Measurements from ENCODE around the gene TARS3. TPM values are rescaled to one million over a fixed set of nuclear protein-coding genes. Genes with fewer than 3 reads are reported as not detected.

The TARS3 gene
- total RNA-seq, 1 experiment from 2014 or later = 3.8 TPM

DNA sequence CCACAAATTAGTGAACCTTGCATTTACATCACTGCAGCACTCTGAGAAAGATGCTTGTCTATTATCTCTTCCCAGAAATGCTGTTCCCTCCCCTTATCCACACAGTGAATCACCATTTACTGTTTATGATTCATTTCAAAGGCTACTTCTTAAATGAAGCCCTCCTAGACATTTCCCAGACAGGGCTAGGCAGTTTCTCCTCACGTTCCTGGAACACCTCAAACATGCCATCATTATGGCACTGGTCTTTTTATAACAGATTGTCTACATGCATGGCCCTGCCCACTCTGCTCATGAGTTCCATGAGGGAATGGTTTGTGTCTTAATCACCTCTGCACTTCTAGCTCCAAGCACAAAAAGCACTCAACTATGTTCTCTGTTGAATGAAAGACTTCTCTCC is 39.9 kb downstream of the TARS3 start:
- H3K36me3 Mint-ChIP-seq (ENCODE audit: insufficient read depth, unreplicated experiment) = no peaks in the 10 kb centered on the region
- H3K27me3 Mint-ChIP-seq (ENCODE audit: unreplicated experiment) = no peaks in the 10 kb centered on the region
- no TSS peak for BruUV-seq (replicated peaks)
- CTCF ChIA-PET = no interaction called here
- no peak for DNase-seq
- no peaks in the 10 kb centered on the region for H3K9me3 Mint-ChIP-seq (ENCODE audit: low read depth, unreplicated experiment)
- no peak overlapping the region for H3K4me3 Mint-ChIP-seq (ENCODE audit: low read depth, unreplicated experiment)
- no peaks in the 10 kb centered on the region for H3K4me1 Mint-ChIP-seq (ENCODE audit: low read depth, unreplicated experiment)
- intact Hi-C loops (cut with micrococcal nuclease; ENCODE audit: unreplicated experiment) = no loop called here
- no peak overlapping the region for H3K27ac Mint-ChIP-seq (ENCODE audit: unreplicated experiment)
- TF ChIP-seq, protein P1, sequence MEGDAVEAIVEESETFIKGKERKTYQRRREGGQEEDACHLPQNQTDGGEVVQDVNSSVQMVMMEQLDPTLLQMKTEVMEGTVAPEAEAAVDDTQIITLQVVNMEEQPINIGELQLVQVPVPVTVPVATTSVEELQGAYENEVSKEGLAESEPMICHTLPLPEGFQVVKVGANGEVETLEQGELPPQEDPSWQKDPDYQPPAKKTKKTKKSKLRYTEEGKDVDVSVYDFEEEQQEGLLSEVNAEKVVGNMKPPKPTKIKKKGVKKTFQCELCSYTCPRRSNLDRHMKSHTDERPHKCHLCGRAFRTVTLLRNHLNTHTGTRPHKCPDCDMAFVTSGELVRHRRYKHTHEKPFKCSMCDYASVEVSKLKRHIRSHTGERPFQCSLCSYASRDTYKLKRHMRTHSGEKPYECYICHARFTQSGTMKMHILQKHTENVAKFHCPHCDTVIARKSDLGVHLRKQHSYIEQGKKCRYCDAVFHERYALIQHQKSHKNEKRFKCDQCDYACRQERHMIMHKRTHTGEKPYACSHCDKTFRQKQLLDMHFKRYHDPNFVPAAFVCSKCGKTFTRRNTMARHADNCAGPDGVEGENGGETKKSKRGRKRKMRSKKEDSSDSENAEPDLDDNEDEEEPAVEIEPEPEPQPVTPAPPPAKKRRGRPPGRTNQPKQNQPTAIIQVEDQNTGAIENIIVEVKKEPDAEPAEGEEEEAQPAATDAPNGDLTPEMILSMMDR (IDR thresholded peaks at IDR 0.05; ENCODE audit: unreplicated experiment) = no peak

DNA sequence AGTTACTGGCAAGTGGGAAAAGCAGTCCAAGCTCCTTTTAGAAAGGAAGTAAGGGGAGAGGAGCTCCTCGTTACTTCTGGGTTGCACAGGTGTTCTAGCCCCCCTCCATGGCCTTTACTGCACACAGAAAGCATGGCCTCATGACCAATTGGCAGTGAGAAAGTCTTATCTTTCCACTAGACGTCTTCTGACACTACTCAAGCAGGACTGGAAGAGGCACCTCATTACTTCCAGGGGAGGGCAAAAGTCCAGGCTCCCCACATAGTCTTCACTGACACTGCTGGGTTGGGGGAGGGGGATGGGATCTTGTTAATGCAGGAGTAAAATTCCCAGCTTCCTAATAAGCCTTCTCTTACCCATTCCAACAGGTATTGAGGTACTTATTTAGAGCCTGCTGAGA is 44.5 kb downstream of the TARS3 start:
- TF ChIP-seq, protein P1 (IDR thresholded peaks at IDR 0.05; ENCODE audit: unreplicated experiment) = no peak
- CTCF ChIA-PET = no interaction called here
- no TSS peak for BruUV-seq (replicated peaks)
- no peaks in the 10 kb centered on the region for H3K4me1 Mint-ChIP-seq (ENCODE audit: low read depth, unreplicated experiment)
- intact Hi-C loops (cut with micrococcal nuclease; ENCODE audit: unreplicated experiment) = no loop called here
- no peaks in the 10 kb centered on the region for H3K36me3 Mint-ChIP-seq (ENCODE audit: insufficient read depth, unreplicated experiment)
- DNase-seq = no peak
- no peak overlapping the region for H3K4me3 Mint-ChIP-seq (ENCODE audit: low read depth, unreplicated experiment)
- no peak overlapping the region for H3K27ac Mint-ChIP-seq (ENCODE audit: unreplicated experiment)
- no peaks in the 10 kb centered on the region for H3K9me3 Mint-ChIP-seq (ENCODE audit: low read depth, unreplicated experiment)
- H3K27me3 Mint-ChIP-seq (ENCODE audit: unreplicated experiment) = no peaks in the 10 kb centered on the region

DNA sequence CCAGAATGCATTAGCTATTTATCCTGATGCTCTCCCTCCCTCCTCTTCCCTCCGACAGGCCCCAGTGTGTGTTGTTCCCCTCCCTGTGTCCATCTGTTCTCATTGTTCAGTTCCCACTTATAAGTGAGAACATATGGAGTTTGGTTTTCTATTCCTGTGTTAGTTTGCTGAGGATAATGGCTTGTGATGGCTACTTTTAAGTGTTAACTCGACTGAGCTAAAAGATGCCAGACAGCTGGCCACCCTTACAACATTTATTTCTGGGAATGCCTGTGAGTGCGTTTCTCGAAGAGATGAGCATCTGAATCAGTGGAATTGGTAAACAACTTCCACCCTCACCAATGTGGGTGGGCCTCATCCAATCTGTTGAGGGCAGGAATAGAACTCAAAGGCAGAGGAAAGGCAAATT is 47.3 kb downstream of the TARS3 start:
- H3K4me1 Mint-ChIP-seq (ENCODE audit: low read depth, unreplicated experiment) = no peaks in the 10 kb centered on the region
- H3K36me3 Mint-ChIP-seq (ENCODE audit: insufficient read depth, unreplicated experiment) = peaks cover 4% of the 10 kb centered on the region
- H3K27ac Mint-ChIP-seq (ENCODE audit: unreplicated experiment) = no peak overlapping the region
- CTCF ChIA-PET = no interaction called here
- no peak overlapping the region for H3K4me3 Mint-ChIP-seq (ENCODE audit: low read depth, unreplicated experiment)
- DNase-seq = no peak
- intact Hi-C loops (cut with micrococcal nuclease; ENCODE audit: unreplicated experiment) = no loop called here
- no TSS peak for BruUV-seq (replicated peaks)
- TF ChIP-seq, protein P1 (IDR thresholded peaks at IDR 0.05; ENCODE audit: unreplicated experiment) = no peak
- H3K27me3 Mint-ChIP-seq (ENCODE audit: unreplicated experiment) = no peaks in the 10 kb centered on the region
- H3K9me3 Mint-ChIP-seq (ENCODE audit: low read depth, unreplicated experiment) = no peaks in the 10 kb centered on the region

DNA sequence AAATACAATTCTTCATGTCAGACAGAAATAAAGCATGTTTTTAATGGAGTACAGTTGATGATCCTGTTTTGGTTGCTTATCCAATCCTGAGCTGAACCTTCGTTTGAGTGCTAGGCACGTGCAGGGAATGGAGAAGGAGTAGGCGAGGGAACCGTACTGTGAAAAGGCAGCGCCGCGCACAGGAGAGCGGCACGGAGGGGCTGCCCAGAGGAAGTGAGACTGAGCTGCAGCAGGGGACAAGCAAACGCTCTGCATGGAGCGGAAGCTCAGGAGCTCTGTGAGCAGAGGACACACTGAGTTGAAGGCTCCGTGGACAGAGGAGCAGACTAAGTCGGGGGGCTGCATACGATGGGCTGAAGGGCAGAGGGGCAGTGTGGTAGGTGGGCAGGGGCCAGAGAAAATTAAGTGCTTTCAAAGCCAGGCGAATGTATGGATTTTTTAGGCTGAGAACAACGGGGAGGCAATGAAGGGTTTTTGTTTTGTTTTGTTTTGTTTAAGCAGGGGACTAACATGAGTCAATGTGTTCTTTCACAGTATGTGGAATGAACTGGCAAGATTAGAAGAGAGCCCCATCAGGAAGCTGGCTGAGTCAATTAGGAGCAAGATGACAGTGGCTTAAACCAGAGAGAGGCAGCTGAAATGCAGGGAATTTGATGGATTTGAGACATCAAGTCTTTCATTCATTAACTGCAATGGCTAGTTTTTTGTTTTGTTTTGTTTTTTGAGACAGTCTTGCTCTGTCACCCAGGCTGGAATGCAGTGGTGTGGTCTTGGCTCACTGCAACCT is 48.3 kb downstream of the TARS3 start:
- Mint-ChIP-seq H3K27ac (ENCODE audit: unreplicated experiment) (no peak overlapping the region), H3K36me3 (ENCODE audit: insufficient read depth, unreplicated experiment) (peaks cover 4% of the 10 kb centered on the region), H3K4me3 (ENCODE audit: low read depth, unreplicated experiment) (no peak overlapping the region), H3K27me3 (ENCODE audit: unreplicated experiment) (no peaks in the 10 kb centered on the region), H3K4me1 (ENCODE audit: low read depth, unreplicated experiment) (no peaks in the 10 kb centered on the region), H3K9me3 (ENCODE audit: low read depth, unreplicated experiment) (no peaks in the 10 kb centered on the region)
- BruUV-seq (replicated peaks) = no TSS peak
- intact Hi-C loops (cut with micrococcal nuclease; ENCODE audit: unreplicated experiment) = no loop called here
- CTCF ChIA-PET = no interaction called here
- TF ChIP-seq, protein P1 (IDR thresholded peaks at IDR 0.05; ENCODE audit: unreplicated experiment) = no peak
- DNase-seq = no peak

All from Calu3 (cell line).